GM19455 (cell line): ENCODE data around the gene TMEM182.

ENCODE experiments used
- ATAC-seq: cut with Tn5 transposase; IDR thresholded peaks from one replicate; pipeline ENCODE4 v1.9.1; 2021; ENCODE audit not compliant: unreplicated experiment

The TMEM182 gene

DNA sequence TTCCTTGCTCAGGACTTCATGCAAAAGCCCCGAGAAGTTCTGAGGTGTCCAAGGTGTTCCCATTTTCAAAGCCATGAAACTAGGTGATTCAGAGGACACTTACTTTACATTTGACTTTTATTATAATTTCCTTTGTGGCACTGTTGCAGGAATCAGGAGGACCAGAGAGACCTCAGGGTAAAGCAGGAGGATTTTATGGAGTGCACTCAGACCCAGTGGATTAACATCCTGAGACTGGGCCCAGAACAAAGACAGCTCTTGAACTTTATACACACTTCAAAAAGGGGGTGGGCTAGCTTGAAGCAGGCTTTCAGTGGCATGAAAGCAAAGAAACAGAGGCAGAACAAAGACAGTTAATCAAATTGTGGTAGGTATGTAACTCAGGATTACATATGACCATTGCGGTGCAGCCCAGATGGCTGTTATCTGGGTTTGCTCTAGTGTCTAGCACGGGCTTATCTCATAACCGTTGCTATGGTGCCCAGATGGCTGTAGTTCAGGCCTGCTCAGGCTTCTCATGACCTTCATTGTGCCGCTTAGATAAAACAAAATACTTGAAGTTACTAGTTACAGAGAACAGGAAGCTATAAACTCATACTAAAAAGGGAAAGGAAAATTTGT is 39.4 kb downstream of the TMEM182 start:
- ATAC-seq = no peak

GRCh38 chr2:102801858-102802699 is 40.2 kb downstream of the TMEM182 start:
- no peak for ATAC-seq

DNA sequence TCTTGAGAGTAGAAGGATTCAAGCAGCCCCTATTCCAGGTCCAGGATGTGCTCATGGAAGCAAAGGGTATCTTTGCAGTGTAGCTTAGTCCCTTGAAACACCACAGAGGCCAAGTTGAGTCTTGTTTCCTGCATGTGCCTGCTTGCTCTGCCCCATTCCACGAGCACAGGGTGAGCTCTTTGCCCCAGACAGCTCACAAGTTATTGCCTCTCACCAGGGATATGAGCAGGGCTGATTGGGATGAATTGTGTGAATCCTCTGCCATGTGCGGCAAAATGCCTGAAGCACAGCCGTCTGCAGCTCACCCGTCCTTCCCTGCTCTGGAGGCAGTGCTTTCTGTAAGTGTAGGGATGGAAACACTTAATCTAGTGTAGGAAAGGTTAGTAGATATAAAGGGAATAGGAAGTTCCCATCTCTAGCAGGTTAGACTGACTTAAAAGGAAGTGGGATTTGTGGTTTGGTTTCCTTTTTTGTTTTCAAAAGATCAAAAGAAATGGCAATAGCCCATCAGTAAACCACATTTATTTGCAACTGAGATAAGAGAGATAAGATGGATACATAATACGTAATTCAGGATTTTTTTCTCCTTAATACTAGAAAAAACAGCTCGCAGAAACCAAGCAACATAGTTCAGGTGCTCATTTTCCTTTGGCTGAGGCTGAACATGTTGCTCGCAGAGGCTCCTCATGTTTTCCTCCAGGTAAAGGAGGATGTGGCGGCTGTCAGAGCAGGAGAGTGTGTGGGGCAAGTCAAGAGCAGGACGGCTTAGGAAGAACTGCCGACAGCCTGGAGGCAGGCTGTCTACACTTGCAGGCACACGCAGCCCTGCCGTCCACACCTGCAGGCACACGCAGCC is 41.4 kb downstream of the TMEM182 start:
- ATAC-seq = no peak

DNA sequence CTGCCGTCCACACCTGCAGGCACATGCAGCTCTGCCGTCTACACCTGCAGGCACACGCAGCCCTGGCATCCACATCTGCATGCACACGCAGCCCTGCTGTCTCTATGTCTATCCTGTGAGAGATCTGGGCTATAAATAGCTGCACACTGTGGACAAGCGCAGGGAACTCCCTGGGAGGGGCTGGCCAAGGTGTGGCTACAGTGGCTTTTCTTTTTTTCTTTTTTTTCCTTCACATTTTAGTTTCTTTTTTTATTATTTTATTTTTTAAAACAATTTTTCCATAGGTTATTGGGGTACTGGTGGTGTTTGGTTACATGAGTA is 42.0 kb downstream of the TMEM182 start:
- ATAC-seq = no peak

GRCh38 chr2:102806250-102806837 is 44.5 kb downstream of the TMEM182 start:
- no peak for ATAC-seq

DNA sequence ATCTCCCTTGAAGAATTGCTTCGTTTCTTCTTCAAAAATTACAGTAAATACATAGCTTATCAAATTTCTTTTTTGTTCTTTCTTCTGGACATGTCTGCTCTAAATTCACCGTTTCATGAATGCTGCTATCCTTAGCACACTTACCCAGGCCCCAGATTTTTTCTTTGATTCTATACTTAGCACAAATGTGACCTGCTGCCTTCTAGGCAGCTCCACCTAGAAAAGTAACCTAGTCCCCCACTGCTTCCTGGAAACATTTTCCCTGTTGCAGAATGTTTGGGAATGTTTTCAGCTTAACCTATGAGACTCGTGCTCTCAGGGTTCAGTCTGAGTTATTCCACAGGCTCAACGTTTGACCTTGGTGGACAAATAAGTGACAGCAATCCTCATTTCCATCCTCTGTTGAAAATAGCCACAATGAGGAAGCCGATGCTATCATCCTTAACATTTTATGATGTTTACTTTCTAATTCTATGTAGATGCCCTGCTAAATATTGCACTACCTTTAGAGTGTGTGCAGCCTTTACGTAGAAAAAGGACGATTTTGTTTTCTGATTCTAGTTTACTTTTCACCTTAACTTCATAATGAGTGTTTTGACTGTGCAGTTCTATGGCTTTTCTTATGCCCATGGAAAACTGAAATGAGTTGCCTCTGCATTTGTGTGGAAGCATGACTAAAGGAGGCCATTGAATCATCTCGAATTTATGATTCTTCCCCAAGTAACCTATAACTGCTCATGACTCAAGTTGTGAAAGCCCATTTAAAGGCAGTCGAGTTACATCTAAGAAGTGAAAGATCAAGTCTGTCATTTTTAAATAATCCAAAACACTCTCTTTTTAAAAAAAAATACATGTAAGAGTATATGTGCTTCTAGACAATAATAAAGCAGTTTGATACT is 47.7 kb downstream of the TMEM182 start:
- no peak for ATAC-seq

DNA sequence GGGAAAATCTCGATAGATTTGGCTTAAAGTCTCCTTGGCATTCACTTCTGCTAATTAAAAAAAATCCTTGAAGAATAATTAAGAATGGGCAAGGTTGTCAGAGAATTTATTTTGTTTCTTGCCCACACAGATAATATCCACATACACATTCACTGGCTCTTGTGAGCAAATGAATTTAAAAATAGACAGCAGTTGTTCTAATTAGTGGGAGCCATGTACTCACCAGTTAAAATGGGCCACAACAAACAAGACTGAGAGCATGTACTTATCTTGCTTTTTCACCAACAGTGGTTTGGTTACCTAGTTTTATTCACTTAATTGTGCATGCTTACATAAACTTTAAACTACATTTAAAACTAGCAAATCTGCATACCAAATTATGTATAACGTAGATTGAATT is 53.5 kb downstream of the TMEM182 start:
- no peak for ATAC-seq

GRCh38 chr2:102826904-102827303 is 65.1 kb downstream of the TMEM182 start:
- no peak for ATAC-seq

- no peak for ATAC-seq
Observed at GRCh38 chr2:102832789-102833188, 71.0 kb downstream of the TMEM182 start.

GRCh38 chr2:102834523-102835273 is 72.9 kb downstream of the TMEM182 start:
- ATAC-seq = no peak

GRCh38 chr2:102837626-102838198 is 75.9 kb downstream of the TMEM182 start:
- no peak for ATAC-seq

- ATAC-seq = no peak
Observed at GRCh38 chr2:102839668-102840388, 78.0 kb downstream of the TMEM182 start.

GRCh38 chr2:102841107-102841840 is 79.4 kb downstream of the TMEM182 start:
- no peak for ATAC-seq

DNA sequence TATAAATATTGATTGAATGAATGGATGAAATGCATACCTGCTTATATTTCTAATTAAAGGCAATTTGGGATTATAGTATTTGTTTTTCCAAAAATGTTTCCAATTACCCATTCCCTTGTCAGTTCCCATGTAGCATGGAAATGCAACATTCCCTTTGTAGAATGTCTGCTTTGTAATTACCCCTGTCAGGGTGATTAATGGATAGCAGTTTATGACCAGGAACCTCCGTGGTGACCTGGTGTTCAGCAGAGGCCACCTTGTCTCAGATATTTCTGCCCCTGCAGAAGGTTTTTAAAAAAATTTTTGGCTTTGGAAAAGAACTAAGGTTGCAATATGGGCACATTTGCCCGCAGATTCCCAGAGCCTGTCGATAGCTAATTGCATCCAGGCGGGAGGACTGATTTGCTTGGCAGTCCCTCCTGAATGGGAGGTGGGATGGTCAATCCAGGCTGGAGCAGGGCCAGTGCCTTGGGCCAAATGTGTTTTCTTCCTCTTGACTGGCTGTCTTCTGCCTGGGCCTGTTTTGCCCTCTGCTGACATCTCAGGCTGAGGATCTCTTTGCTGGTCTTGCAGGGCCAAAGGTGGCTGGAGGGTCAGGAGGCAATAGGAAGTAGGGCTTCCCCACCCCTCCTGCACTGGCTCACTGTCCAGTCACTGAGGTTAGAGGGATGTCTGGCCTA is 82.1 kb downstream of the TMEM182 start:
- ATAC-seq = no peak

- ATAC-seq = no peak
Observed at GRCh38 chr2:102844911-102845310, 83.1 kb downstream of the TMEM182 start.

GRCh38 chr2:102848366-102848839 is 86.6 kb downstream of the TMEM182 start:
- ATAC-seq = no peak

- ATAC-seq = no peak
Observed at GRCh38 chr2:102850888-102851287, 89.1 kb downstream of the TMEM182 start.
